B cell (primary cell): Measurements from ENCODE around the gene ZNF143.

ENCODE experiments used
- EZH2 ChIP-seq: IDR thresholded peaks from 2 replicates; pipeline ENCODE4 v1.6.1; 2012; ENCODE audit warnings: borderline replicate concordance, low read depth, mild to moderate bottlenecking, moderate library complexity, low read length; ENCODE audit not compliant: insufficient read depth, poor library complexity, severe bottlenecking
- TF ChIP-seq, protein P1 (sequence below): fragments of 200-600 bp; IDR thresholded peaks from one replicate; pipeline ENCODE4 v1.8.0; 2022; ENCODE audit warnings: antibody characterized with exemption, mild to moderate bottlenecking

DNA sequence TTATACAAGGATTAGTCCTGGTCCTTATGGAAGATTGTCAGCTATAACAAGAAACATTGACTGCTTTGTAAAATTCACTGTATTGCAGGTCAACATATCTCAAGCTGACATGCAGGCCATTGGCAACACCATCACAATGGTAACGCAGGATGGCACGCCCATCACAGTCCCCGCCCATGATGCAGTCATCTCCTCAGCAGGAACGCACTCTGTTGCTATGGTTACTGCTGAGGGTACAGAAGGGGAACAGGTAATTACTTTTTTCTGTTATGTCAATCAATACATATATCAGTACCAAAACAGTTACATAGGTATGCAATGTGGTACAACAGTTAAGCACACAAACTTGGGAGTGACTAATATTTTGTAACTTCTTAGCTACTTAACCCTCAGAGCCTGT is 55.3 kb downstream of the ZNF143 start:
- TF ChIP-seq, protein P1, sequence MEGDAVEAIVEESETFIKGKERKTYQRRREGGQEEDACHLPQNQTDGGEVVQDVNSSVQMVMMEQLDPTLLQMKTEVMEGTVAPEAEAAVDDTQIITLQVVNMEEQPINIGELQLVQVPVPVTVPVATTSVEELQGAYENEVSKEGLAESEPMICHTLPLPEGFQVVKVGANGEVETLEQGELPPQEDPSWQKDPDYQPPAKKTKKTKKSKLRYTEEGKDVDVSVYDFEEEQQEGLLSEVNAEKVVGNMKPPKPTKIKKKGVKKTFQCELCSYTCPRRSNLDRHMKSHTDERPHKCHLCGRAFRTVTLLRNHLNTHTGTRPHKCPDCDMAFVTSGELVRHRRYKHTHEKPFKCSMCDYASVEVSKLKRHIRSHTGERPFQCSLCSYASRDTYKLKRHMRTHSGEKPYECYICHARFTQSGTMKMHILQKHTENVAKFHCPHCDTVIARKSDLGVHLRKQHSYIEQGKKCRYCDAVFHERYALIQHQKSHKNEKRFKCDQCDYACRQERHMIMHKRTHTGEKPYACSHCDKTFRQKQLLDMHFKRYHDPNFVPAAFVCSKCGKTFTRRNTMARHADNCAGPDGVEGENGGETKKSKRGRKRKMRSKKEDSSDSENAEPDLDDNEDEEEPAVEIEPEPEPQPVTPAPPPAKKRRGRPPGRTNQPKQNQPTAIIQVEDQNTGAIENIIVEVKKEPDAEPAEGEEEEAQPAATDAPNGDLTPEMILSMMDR, result no peak
- no peak for TF ChIP-seq EZH2
